RCC 7860 (cell line): ENCODE measurements around the gene TMEM151A.
A peak's percentile ranks its signal among the peaks of the same experiment; 100 is the strongest.

Experiments used
- DNase-seq: peaks from one replicate; pipeline ENCODE4 v3.0.0-alpha.2; 2015; ENCODE audit warnings: low spot score
- FAIRE-seq: peaks from 2 replicates; lab custom pipeline; 2012; peaks lifted over from hg19 to GRCh38; lab: Jason Lieb, UNC

The TMEM151A gene

DNA sequence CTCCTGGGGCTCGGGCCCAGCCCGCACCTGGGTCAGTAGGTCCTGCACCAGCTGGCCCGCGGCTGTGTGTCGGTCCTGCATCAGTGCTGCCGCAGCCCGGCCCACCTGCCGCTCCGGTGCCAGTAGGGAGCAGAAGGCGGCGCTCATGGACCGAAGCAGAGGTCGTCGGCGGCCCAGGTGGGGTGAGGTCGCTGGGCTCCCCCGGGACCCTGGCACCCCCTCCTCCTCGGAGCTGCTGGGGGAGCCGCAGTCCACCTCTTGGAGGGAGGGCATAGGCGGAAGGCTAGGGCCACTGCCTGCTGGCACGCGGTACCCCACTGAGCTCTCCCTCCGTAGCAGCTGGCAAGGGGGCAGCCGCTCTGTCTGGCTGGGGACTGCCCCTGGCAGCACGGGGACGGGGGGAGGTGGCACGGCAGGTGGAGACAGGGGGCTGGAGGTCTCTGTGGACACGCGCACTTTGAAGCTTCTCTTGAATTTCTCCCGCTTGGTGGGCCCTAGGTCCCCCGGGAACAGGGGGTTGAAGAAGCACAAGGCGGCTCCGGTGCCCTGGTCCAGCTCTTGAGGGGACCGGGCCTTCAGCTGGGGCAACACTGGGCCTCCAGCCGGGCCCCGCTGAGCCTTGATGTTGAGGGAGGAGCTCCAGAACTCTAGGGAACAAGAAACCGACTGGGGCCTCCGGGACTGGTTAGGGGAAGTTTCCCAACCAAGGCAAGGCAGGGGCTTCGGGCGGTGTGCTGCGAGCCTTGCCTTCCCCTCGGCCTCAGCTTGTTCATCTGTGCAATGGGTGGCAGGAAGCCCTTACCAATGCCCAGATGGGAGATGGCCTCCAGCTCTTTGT is 43.1 kb downstream of the TMEM151A start:
- FAIRE-seq (no peak), DNase-seq (no peak)

GRCh38 chr11:66335531-66336233 is 44.0 kb downstream of the TMEM151A start:
- FAIRE-seq (no peak), DNase-seq (peak; percentile 47)

GRCh38 chr11:66336234-66337102 is 44.8 kb downstream of the TMEM151A start, which contains the start of gene RIN1:
Gene RIN1 (minus strand): TSS chr11:66336434. CDS start chr11:66336402, 32 bp downstream.
- FAIRE-seq (peak; percentile 91), DNase-seq (peak; percentile 99)

DNA sequence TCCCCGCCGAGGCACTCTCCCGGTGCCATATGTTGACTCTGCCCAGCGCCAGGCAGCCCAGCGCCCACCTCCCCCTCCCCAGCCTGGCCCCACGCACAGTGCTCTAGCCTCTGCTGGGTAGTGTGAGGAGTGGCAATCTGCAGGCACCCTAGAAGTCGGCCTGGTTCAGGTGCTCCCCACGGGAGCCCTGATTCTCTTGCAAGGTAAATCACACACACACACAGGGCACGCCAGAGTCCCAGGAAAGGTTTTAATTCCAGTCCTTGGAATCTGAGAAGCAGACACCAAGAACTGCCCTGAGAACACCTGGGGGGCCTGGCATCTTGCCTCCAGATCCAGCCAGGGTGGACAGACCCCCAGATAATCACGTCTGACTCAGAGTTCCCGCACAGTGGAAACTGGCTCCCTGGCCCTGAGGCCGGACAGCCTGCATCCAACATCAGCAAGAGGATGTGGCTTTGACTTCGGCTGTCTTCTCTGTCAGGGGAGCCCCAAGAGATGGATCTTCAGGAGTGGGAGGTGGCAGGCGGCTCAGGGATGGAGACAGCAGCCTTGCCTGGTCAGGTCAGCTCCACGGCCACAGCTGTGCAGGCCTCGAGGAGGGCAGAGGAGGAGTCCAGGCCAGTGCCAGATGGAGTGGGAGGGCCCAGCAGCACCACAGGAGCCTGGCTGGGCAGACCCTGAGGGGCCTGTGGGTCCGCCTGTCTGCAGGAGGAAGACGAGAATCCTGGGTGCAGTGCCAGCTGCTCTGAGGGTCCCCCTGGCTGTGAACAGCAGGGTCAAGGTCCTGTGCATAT is 45.6 kb downstream of the TMEM151A start:
- FAIRE-seq, result no peak
- peak; percentile 14 for DNase-seq

- DNase-seq, result no peak
- no peak for FAIRE-seq
These were observed 46.8 kb downstream of the TMEM151A start for GRCh38 chr11:66338276-66339161.

DNA sequence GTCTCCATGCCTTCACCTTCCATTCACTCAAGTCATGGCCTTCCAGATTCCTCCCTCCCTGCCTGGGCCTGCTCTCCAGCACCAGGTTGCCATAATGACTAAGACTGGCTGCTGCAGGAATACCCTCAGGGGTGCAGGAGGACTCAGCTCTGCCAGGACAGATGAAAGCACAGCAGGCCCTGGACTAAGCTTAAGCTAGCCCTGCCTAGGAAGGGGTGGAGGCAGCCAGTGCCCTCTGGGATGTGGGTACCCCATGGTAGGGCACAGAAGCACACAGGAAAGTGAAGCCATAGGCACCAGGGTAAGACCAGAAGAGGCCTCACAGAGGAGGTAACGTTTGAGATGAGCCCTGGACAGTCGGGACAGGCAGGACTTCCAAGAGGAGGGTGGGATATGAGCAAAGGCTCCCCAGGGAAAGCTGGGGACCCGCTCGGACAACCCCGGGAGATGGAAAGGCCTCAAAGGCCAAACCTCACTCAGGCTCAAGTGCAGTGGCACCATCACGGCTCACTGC is 47.5 kb downstream of the TMEM151A start:
- DNase-seq (no peak), FAIRE-seq (no peak)

- no peak for FAIRE-seq
These were observed 48.2 kb downstream of the TMEM151A start for GRCh38 chr11:66339686-66340483.

GRCh38 chr11:66340596-66341501 is 49.2 kb downstream of the TMEM151A start:
- FAIRE-seq (no peak), DNase-seq (no peak)

More at GRCh38 chr11:66339686-66340483, 48.2 kb downstream of the TMEM151A start:
- DNase-seq, result no peak

DNA sequence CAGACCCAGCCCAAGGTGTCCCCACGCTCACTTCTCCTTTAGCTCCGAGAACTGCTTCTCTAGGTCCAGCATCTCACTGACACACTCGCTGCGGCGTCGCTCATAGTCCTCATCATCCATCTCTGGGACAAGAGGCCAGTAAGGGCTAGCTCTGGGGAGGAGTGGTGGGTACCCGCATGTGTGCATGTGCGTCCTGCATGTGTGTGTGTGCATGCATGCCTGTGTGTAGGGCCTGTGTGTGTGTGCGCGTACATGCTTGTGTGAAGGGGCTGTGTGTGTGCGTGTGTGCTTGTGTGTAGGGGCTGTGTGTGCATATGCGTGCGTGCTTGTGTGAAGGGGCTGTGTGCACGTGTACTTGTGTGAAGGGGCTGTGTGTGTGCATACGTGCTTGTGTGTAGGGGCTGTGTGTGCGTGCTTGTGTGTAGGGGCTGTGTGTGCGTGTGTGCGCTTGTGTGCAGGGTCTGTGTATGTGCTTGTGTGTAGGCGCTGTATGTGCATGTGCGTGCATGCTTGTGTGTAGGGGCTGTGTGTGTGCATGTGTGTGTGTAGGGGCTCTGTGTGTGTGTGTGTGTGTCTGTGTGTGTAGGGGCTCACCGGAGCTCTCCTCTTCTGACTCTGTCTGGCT is 49.9 kb downstream of the TMEM151A start:
- no peak for FAIRE-seq
- DNase-seq, result no peak

DNA sequence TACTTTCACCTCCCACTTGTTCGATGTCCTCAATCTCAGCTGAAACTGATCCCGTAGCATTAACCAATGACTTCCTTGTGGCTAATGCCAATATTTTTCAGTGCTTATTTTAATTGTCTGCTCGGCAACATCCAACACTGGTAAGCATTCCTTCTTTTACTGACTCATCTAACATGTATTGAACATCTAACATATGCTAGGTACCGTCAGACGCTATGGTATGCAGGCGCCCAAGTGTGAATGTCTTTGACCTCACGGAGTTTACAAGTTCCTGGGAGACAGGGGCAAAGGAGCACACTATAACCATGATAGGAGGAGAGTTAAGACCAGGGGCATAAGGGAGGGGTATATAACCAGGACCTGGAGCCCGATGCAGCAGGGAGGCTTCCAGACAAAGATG is 51.5 kb downstream of the TMEM151A start:
- no peak for DNase-seq

DNA sequence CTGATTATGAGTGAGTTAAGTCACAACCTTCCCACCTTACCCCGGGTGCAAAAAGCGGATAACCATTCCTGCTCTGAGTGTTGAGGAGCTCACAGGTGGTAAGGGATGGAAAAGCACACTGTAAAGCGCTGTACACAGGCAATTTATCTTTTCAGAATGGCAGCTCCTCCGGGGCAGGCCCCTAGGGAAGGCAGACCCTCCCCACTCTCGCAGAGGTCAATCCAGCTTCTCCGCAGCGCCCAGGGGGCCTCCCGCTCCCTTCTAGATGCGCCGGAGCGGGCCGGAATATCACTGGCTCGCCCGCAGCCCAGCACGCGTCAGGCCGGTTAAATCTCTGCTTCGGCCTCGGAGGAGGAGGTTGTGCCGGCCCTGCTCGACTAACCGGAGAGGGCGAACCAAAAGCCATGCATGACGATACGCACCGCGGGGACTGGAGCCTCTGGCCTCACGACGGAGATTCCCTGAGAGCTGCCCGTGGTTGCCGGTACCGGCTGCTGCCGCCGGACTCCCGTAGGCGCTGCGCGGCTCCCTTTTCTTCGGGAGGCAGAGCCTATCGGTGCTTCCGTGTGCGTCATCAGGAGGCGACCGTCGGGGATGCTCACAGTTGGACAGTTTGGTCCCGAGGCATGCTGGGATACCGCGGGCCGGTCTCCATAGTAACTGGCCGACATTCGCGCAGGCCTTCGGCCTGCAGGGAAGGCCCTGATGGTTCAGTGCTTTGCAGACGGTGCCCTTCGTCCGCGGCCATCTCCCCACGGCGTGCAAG is 53.0 kb downstream of the TMEM151A start, which contains the start of gene BRMS1:
TSS of gene BRMS1 (minus strand) at position 555 of the 766 bp plus-strand sequence. CDS start 2,870 bp downstream, outside the sequence.
- DNase-seq (peak; percentile 89), FAIRE-seq (no peak)

More for the DNA sequence above, 51.5 kb downstream of the TMEM151A start:
- no peak for FAIRE-seq

DNA sequence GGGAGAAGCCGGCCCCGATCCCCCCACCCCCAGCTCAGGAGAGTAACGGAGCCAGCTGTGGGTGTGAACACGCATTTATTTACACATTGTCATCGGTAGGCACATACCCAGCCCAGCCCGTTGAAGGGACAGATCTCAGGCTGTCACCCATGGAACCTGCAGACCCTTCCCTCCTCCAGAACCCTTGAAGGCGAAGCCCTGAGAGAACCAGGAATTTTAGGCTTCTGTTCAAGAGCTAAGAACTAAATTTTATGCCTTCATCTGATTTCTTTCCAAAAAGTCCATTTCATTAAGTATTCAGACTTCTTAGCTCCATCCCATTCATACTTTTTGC is 53.6 kb downstream of the TMEM151A start:
- FAIRE-seq (no peak), DNase-seq (no peak)
